CD4-positive, CD25-positive, alpha-beta regulatory T cell (primary cell): Measurements from ENCODE around the gene PHOX2B. TPM values are rescaled to one million over a fixed set of nuclear protein-coding genes. Genes with fewer than 3 reads are reported as not detected.

Experiments used
- ATAC-seq, 2 donors: fragments of 150-1000 bp; cut with Tn5 transposase; one replicate each; pipeline ENCODE4 v1.10.0; 2021; ENCODE audit warnings: low read depth in 2 of 2, moderate number of reproducible peaks in 2 of 2, moderate library complexity in 1 of 2
- DNase-seq, 3 donors: peaks; one replicate each; pipeline versions ENCODE4 v3.0.0 to v3.0.0-alpha.2; 2012 to 2022; ENCODE audit warnings: mixed read lengths in 1 of 3
- H3K27ac ChIP-seq: one replicate; pipeline ENCODE4 v1.7.0; 2013; ENCODE audit warnings: mild to moderate bottlenecking, low read length; ENCODE audit not compliant: insufficient read depth, poor library complexity, severe bottlenecking
- H3K27me3 ChIP-seq: one replicate; pipeline ENCODE4 v1.7.0; 2013; ENCODE audit warnings: low read length; ENCODE audit not compliant: control insufficient read depth, insufficient read depth
- H3K36me3 ChIP-seq: one replicate; pipeline ENCODE4 v1.7.0; 2013; ENCODE audit warnings: mild to moderate bottlenecking, low read length, moderate library complexity; ENCODE audit not compliant: control insufficient read depth, insufficient read depth
- H3K4me1 ChIP-seq: 2 replicates; pipeline ENCODE4 v1.7.0; 2013; ENCODE audit warnings: mild to moderate bottlenecking, low read length; ENCODE audit not compliant: insufficient read depth, control insufficient read depth, poor library complexity, severe bottlenecking
- H3K4me3 ChIP-seq: one replicate; pipeline ENCODE4 v1.7.0; 2013; ENCODE audit warnings: low read depth, mild to moderate bottlenecking, low read length, moderate library complexity
- H3K9me3 ChIP-seq, 2 experiments: 1 replicate in 1 of 2; 2 replicates in 1 of 2; pipeline ENCODE4 v1.7.0; 2013; ENCODE audit warnings: low read length in 2 of 2, mild to moderate bottlenecking in 1 of 2, moderate library complexity in 1 of 2; ENCODE audit not compliant: control insufficient read depth in 2 of 2
- H3K27ac Mint-ChIP-seq, 3 donors: one replicate each; pipeline ENCODE4 v1.8.0; 2020 to 2022; ENCODE audit warnings: mild to moderate bottlenecking in 3 of 3, mixed read lengths in 3 of 3, moderate library complexity in 2 of 3
- H3K27me3 Mint-ChIP-seq: one replicate; pipeline ENCODE4 v1.8.0; 2022; ENCODE audit warnings: mild to moderate bottlenecking, mixed read lengths
- H3K36me3 Mint-ChIP-seq: one replicate; pipeline ENCODE4 v1.8.0; 2020; ENCODE audit warnings: mixed read lengths
- H3K4me1 Mint-ChIP-seq, 4 donors: one replicate each; pipeline ENCODE4 v1.8.0; 2020 to 2022; ENCODE audit warnings: mixed read lengths in 4 of 4, mild to moderate bottlenecking in 1 of 4
- H3K4me3 Mint-ChIP-seq, 4 donors: one replicate each; pipeline ENCODE4 v1.8.0; 2020 to 2022; ENCODE audit warnings: mild to moderate bottlenecking in 4 of 4, mixed read lengths in 4 of 4, moderate library complexity in 3 of 4
- H3K9me3 Mint-ChIP-seq, 7 donors: one replicate each; pipeline ENCODE4 v1.8.0; 2020 to 2022; ENCODE audit warnings: mixed read lengths in 7 of 7, mild to moderate bottlenecking in 3 of 7, moderate library complexity in 2 of 7
- polyA plus RNA-seq, 4 donors: library from polyadenylated mRNA; unstranded; fragments of 300-500 nt; fragmentation: Illumina TruSeq; gene quantifications; one replicate each; pipeline ENCODE4 v1.2.3, GENCODE V29; 2021
- total RNA-seq: library from RNA; stranded (reverse); gene quantifications from one replicate; pipeline ENCODE4 v1.2.3, GENCODE V29; 2022

The PHOX2B gene
- total and polyA plus RNA-seq, 5 donors from 2014 or later, result not detected

DNA sequence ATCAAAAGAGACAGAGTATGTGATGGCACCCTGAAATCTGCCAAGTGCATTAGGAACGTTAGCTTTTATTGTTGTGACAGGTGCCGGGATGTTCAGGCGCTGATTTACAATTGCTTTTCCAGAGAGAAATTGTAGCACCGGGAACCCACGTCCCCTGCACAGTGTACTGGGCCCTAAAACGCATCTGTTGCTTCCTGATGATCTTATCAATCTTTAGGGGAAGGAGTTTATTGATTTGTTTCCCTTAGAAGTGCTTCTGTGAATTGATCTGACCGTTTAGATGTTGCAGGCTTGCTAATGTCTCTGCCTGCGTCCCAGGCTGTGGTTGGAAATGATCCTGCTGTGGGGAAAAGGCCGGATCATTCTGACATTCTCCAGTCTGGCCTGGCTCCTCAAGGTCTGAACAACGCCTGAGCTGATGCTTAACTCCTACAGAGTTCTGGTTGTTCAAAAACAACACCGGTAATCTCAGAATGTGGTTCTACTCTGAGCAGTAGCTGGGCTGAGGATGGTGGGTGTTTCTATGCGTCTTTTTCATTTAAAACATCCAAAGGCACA lies 16.9 kb downstream of the PHOX2B start:
- no peak overlapping the region for H3K4me3 ChIP-seq
- H3K4me1 ChIP-seq, result no peaks in the 10 kb centered on the region
- no peaks in the 10 kb centered on the region for H3K9me3 ChIP-seq
- no peak overlapping the region for H3K27ac ChIP-seq
- no peak for DNase-seq
- no peaks in the 10 kb centered on the region for H3K27me3 Mint-ChIP-seq
- H3K4me1 Mint-ChIP-seq, result no peaks in the 10 kb centered on the region
- H3K36me3 ChIP-seq, result no peaks in the 10 kb centered on the region
- H3K27me3 ChIP-seq, result no peaks in the 10 kb centered on the region
- H3K9me3 Mint-ChIP-seq, result peaks cover 0 to 7% (median 1%) of the 10 kb centered on the region in 7 donors
- no peak overlapping the region for H3K27ac Mint-ChIP-seq
- no peak for ATAC-seq
- H3K36me3 Mint-ChIP-seq, result no peaks in the 10 kb centered on the region
- H3K4me3 Mint-ChIP-seq, result no peak overlapping the region

- no peak overlapping the region for H3K4me3 Mint-ChIP-seq
- no peaks in the 10 kb centered on the region for H3K4me1 Mint-ChIP-seq
- ATAC-seq (no peak), DNase-seq (no peak)
- Histone ChIP-seq H3K9me3 (peaks cover 9% of the 10 kb centered on the region in 2 experiments), H3K4me1 (no peaks in the 10 kb centered on the region), H3K36me3 (no peaks in the 10 kb centered on the region), H3K27ac (no peak overlapping the region), H3K4me3 (no peak overlapping the region), H3K27me3 (no peaks in the 10 kb centered on the region)
- no peaks in the 10 kb centered on the region for H3K27me3 Mint-ChIP-seq
- H3K27ac Mint-ChIP-seq, result no peak overlapping the region
- no peaks in the 10 kb centered on the region for H3K36me3 Mint-ChIP-seq
- H3K9me3 Mint-ChIP-seq, result peaks cover 4 to 7% (median 5%) of the 10 kb centered on the region in 7 donors
These were observed 20.0 kb downstream of the PHOX2B start for GRCh38 chr4:41728573-41728913.

DNA sequence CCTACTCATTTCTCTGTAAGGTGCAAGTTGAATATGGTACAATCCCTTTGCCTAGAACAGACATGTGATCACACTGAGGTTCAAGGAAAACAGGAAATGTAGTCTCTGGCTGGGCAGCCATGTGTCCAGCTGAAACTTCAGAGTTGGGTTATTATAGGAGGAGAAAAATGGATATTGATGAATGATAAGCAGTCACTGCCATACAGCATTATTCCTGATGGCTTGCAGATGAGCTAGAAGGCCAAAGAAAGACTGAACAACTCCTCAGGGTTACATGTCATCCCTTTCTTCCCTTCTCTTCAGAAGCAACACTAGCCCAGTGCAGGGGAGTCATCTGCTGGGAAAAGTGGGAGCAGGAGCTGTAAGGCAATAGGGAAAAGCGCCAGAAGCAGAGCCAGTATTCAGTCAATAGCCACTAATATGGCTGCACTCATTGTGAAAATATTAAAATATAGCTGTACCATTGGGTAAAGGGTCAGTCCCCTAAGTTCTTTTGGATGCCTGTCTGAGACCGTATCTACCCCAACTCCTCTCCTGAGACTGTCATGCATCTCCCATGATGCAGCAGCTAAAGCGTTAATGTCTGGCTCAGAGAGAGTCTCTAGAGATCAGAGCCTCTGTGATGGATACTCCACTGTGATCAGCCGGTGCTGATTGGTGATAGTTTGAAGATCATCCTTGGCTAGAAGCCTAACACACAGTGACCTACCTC lies 20.5 kb downstream of the PHOX2B start:
- Histone ChIP-seq H3K36me3 (no peaks in the 10 kb centered on the region), H3K9me3 (peaks cover 9% of the 10 kb centered on the region in 2 experiments), H3K4me3 (no peak overlapping the region), H3K27me3 (no peaks in the 10 kb centered on the region), H3K4me1 (no peaks in the 10 kb centered on the region), H3K27ac (no peak overlapping the region)
- Mint-ChIP-seq H3K4me1 (no peaks in the 10 kb centered on the region), H3K9me3 (peaks cover 4 to 8% (median 6%) of the 10 kb centered on the region in 7 donors), H3K27ac (no peak overlapping the region), H3K4me3 (no peak overlapping the region), H3K36me3 (no peaks in the 10 kb centered on the region), H3K27me3 (no peaks in the 10 kb centered on the region)
- DNase-seq, result no peak
- no peak for ATAC-seq

DNA sequence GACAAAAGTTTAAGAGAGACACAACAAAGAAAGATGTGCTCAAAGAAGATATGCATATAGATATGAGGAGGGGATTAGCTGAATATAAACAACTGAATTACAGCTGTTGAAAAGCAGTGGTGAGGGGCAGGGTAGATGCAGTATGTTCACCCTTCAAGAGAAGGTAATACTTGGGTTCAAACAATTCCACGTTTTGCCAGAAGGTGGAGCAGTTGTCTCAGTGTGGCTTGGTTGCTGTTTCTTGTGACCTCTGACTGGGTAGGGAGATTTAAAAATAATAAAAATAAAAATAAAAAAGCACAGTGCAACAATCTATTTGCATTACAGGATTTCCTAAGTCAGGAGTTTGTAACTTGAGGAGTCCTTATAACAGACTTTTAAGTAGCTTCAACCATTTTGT lies 23.3 kb downstream of the PHOX2B start:
- no peaks in the 10 kb centered on the region for H3K4me1 Mint-ChIP-seq
- H3K4me1 ChIP-seq, result no peaks in the 10 kb centered on the region
- ATAC-seq (no peak), DNase-seq (no peak)
- peaks cover 8% of the 10 kb centered on the region for H3K27me3 Mint-ChIP-seq
- H3K4me3 Mint-ChIP-seq, result no peak overlapping the region
- H3K9me3 ChIP-seq, result peaks cover 9% of the 10 kb centered on the region in 2 experiments
- peaks cover 5 to 8% (median 6%) of the 10 kb centered on the region in 7 donors for H3K9me3 Mint-ChIP-seq
- no peaks in the 10 kb centered on the region for H3K36me3 Mint-ChIP-seq
- H3K36me3 ChIP-seq, result no peaks in the 10 kb centered on the region
- H3K27ac ChIP-seq, result no peak overlapping the region
- no peak overlapping the region for H3K4me3 ChIP-seq
- H3K27me3 ChIP-seq, result no peaks in the 10 kb centered on the region
- no peak overlapping the region for H3K27ac Mint-ChIP-seq

DNA sequence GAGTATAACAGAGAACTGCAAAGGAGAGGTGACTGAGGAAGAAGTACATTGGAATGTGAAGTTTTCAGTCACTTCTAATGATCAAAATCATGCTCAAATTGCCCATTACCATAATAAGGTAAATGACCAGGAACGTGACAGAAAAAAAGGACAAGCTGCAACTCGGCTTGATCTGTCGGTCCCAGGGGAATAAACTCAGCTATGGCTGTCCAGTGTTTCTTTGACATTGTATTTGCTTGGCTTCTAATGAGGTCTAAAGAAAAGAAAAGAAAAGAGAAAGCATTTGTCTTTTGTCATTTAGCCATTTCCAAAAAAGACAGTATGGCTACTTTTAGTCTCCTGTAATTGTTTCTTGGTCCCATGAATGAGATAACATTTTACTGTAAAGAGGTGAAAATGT lies 25.2 kb downstream of the PHOX2B start:
- peaks cover 9% of the 10 kb centered on the region in 2 experiments for H3K9me3 ChIP-seq
- Mint-ChIP-seq H3K27ac (no peak overlapping the region), H3K9me3 (peaks cover 5 to 13% (median 7%) of the 10 kb centered on the region in 7 donors), H3K4me3 (no peak overlapping the region), H3K27me3 (peaks cover 8% of the 10 kb centered on the region), H3K4me1 (no peaks in the 10 kb centered on the region), H3K36me3 (no peaks in the 10 kb centered on the region)
- DNase-seq, result no peak
- H3K27me3 ChIP-seq, result peaks cover 2% of the 10 kb centered on the region
- no peak for ATAC-seq
- no peaks in the 10 kb centered on the region for H3K36me3 ChIP-seq
- no peak overlapping the region for H3K27ac ChIP-seq
- H3K4me3 ChIP-seq, result no peak overlapping the region
- H3K4me1 ChIP-seq, result no peaks in the 10 kb centered on the region

DNA sequence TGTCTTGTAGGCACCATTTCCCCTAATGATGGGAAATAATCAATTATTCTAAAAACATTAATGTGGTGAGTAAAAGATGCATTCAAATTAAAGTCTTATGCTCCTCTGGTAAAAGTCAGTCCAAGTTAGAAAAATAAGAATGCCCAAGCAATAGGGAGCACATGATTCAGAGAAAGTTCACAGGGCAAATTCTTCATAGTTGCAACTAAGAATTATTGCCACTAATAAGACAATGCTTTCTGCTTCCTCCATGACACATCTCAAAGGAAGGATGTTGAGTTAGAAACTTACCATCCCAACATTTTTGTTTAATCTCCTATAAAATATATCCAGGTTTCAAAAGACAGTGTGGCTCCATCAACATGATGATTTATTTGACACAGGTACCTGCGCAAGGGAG lies 26.3 kb downstream of the PHOX2B start:
- no peaks in the 10 kb centered on the region for H3K36me3 Mint-ChIP-seq
- no peak overlapping the region for H3K4me3 Mint-ChIP-seq
- Histone ChIP-seq H3K27ac (no peak overlapping the region), H3K4me3 (no peak overlapping the region), H3K36me3 (no peaks in the 10 kb centered on the region), H3K27me3 (peaks cover 2% of the 10 kb centered on the region), H3K9me3 (peaks cover 9% of the 10 kb centered on the region in 2 experiments), H3K4me1 (no peaks in the 10 kb centered on the region)
- no peak for DNase-seq
- H3K27ac Mint-ChIP-seq, result no peak overlapping the region
- no peaks in the 10 kb centered on the region for H3K4me1 Mint-ChIP-seq
- peaks cover 8% of the 10 kb centered on the region for H3K27me3 Mint-ChIP-seq
- ATAC-seq, result no peak
- peaks cover 5 to 13% (median 6%) of the 10 kb centered on the region in 7 donors for H3K9me3 Mint-ChIP-seq

DNA sequence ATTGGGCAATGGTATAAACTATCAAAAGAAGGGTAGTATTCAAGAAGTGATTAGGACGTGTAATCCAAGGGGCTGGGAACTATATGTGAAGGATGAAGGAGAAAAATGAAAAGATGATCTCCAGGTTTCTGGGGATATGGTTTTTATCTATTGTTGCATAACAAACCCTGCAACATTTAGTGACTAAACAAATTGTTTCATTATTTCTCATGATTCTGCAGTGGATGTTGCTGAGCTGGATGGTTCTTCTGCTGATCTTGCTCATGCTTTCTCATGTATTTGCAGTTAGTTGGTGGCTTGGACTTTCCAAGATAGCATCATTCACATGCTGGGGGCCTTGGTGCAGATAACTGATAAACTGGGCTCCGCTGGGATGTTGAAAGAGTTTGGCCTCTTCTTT lies 29.1 kb downstream of the PHOX2B start:
- Histone ChIP-seq H3K36me3 (no peaks in the 10 kb centered on the region), H3K4me3 (no peak overlapping the region), H3K27me3 (peaks cover 2% of the 10 kb centered on the region), H3K4me1 (no peaks in the 10 kb centered on the region), H3K9me3 (no peaks in the 10 kb centered on the region), H3K27ac (no peak overlapping the region)
- H3K27ac Mint-ChIP-seq, result no peak overlapping the region
- no peaks in the 10 kb centered on the region for H3K4me1 Mint-ChIP-seq
- peaks cover 0 to 8% (median 0%) of the 10 kb centered on the region in 7 donors for H3K9me3 Mint-ChIP-seq
- H3K27me3 Mint-ChIP-seq, result peaks cover 8% of the 10 kb centered on the region
- H3K36me3 Mint-ChIP-seq, result no peaks in the 10 kb centered on the region
- no peak for DNase-seq
- no peak overlapping the region for H3K4me3 Mint-ChIP-seq
- no peak for ATAC-seq

DNA sequence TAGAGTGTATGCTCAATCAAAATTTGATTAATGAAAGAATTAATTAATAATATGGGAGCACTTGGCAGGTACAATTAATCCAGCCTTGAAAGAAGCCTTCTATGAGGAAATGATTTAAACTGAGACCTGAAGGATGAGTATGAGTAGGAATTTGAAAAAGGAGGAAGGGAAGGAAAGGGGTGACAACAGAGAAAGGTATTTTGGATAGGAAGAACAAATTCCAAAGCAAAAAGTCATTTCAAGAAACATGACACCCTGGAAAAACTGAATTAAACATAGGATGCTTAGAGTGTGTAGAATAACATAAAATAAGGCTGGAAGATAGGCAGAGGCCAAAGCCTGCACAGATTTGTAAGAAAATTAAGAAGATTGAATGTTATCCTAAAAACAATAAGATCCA lies 29.6 kb downstream of the PHOX2B start:
- no peak for ATAC-seq
- H3K9me3 Mint-ChIP-seq, result peaks cover 0 to 8% (median 0%) of the 10 kb centered on the region in 7 donors

More for the DNA sequence above, 29.6 kb downstream of the PHOX2B start:
- H3K4me1 Mint-ChIP-seq, result no peaks in the 10 kb centered on the region
- Histone ChIP-seq H3K27ac (no peak overlapping the region), H3K27me3 (peaks cover 2% of the 10 kb centered on the region), H3K4me3 (no peak overlapping the region), H3K4me1 (no peaks in the 10 kb centered on the region), H3K9me3 (no peaks in the 10 kb centered on the region), H3K36me3 (no peaks in the 10 kb centered on the region)
- peaks cover 8% of the 10 kb centered on the region for H3K27me3 Mint-ChIP-seq
- no peak for DNase-seq
- H3K4me3 Mint-ChIP-seq, result no peak overlapping the region
- H3K27ac Mint-ChIP-seq, result no peak overlapping the region
- no peaks in the 10 kb centered on the region for H3K36me3 Mint-ChIP-seq
